ENCODE data around the gene KLHL17. TPM values are rescaled to one million over a fixed set of nuclear protein-coding genes. Genes with fewer than 3 reads are reported as not detected.
"Not testable (repeated sequence)": the region's sequence is repeated elsewhere in the genome, so short reads cannot be mapped to it uniquely, and the experiment has no call there.

The KLHL17 gene
- polyA plus RNA-seq, 3 donors = 7.7 to 14.0 (median 13.6) TPM

GRCh38 chr1:1003618-1004419, 43.4 kb downstream of the KLHL17 start:
- no peak for DNase-seq (ENCODE audit: extremely low read depth in 1 of 11, low read depth in 9 of 11, low spot score in 4 of 11)

- DNase-seq (ENCODE audit: extremely low read depth in 1 of 11, low read depth in 9 of 11, low spot score in 4 of 11) = no peak
Observed at GRCh38 chr1:1004420-1004779, 44.0 kb downstream of the KLHL17 start.

GRCh38 chr1:1004780-1005697, 44.7 kb downstream of the KLHL17 start:
- no peak for DNase-seq (ENCODE audit: extremely low read depth in 1 of 11, low read depth in 9 of 11, low spot score in 4 of 11)

- DNase-seq (ENCODE audit: extremely low read depth in 1 of 11, low read depth in 9 of 11, low spot score in 4 of 11) = no peak
Observed at GRCh38 chr1:1005774-1006304, 45.5 kb downstream of the KLHL17 start.

- no peak for DNase-seq (ENCODE audit: extremely low read depth in 1 of 11, low read depth in 9 of 11, low spot score in 4 of 11)
Observed at GRCh38 chr1:1006305-1007159, 46.1 kb downstream of the KLHL17 start.

GRCh38 chr1:1010131-1010530, 49.7 kb downstream of the KLHL17 start:
- DNase-seq (ENCODE audit: extremely low read depth in 1 of 11, low read depth in 9 of 11, low spot score in 4 of 11) = not testable (repeated sequence)

GRCh38 chr1:1011396-1011949, 51.1 kb downstream of the KLHL17 start:
- no peak for DNase-seq (ENCODE audit: extremely low read depth in 1 of 11, low read depth in 9 of 11, low spot score in 4 of 11)

- not testable (repeated sequence) for DNase-seq (ENCODE audit: extremely low read depth in 1 of 11, low read depth in 9 of 11, low spot score in 4 of 11)
Observed at GRCh38 chr1:1012736-1013104, 52.3 kb downstream of the KLHL17 start.

- DNase-seq (ENCODE audit: extremely low read depth in 1 of 11, low read depth in 9 of 11, low spot score in 4 of 11) = peak in 8 of 11 donors; percentile 77 to 87 (median 81)
Observed at GRCh38 chr1:1013105-1013921, 52.9 kb downstream of the KLHL17 start, which contains the start of gene ISG15. TSS of gene ISG15 (plus strand) at chr1:1013497. CDS start at chr1:1013574, 77 bp downstream.

GRCh38 chr1:1013922-1014648, 53.7 kb downstream of the KLHL17 start:
- no peak for DNase-seq (ENCODE audit: extremely low read depth in 1 of 11, low read depth in 9 of 11, low spot score in 4 of 11)

- no peak for DNase-seq (ENCODE audit: extremely low read depth in 1 of 11, low read depth in 9 of 11, low spot score in 4 of 11)
Observed at GRCh38 chr1:1014799-1015681, 54.7 kb downstream of the KLHL17 start.

Other genes starting within 250 kb of the KLHL17 start
- gene SAMD11, start 36.7 kb upstream of the KLHL17 start, polyA plus RNA-seq (ENCODE audit: insufficient read length in 3 of 3) = 10 to 100 TPM; 38.2 to 87.0 (median 80.7) TPM
- gene NOC2L, start 1.3 kb upstream of the KLHL17 start, polyA plus RNA-seq (ENCODE audit: insufficient read length in 3 of 3) = 10 to 100 TPM; 52.0 to 64.3 (median 64.2) TPM
- gene PLEKHN1, start 5.9 kb downstream of the KLHL17 start, polyA plus RNA-seq (ENCODE audit: insufficient read length in 3 of 3) = under 1 TPM; 0.20 to 0.47 (median 0.40) TPM
- gene PERM1, start 21.5 kb downstream of the KLHL17 start, polyA plus RNA-seq (ENCODE audit: insufficient read length in 3 of 3) = under 1 TPM in 2 of 3 donors, not detected in 1; 0.13 to 0.14 TPM
- gene HES4, start 39.5 kb downstream of the KLHL17 start, polyA plus RNA-seq (ENCODE audit: insufficient read length in 3 of 3) = 10 to 100 TPM; 17.3 to 50.1 (median 39.7) TPM
- gene ISG15, start 52.9 kb downstream of the KLHL17 start, polyA plus RNA-seq (ENCODE audit: insufficient read length in 3 of 3) = 10 to 100 TPM in 2 of 3 donors, 1 to 10 TPM in 1; 9.0 to 21.7 (median 15.5) TPM
- gene AGRN, start 59.5 kb downstream of the KLHL17 start, polyA plus RNA-seq (ENCODE audit: insufficient read length in 3 of 3) = 100 to 1,000 TPM; 188 to 295 (median 282) TPM
- gene RNF223, start 113.7 kb downstream of the KLHL17 start, polyA plus RNA-seq (ENCODE audit: insufficient read length in 3 of 3) = under 1 TPM; 0.30 to 0.82 (median 0.39) TPM
- 10 to 100 TPM in 2 of 3 donors, 1 to 10 TPM in 1; 6.4 to 20.1 (median 14.1) TPM for gene C1orf159, start 155.5 kb downstream of the KLHL17 start, polyA plus RNA-seq (ENCODE audit: insufficient read length in 3 of 3)
- gene TTLL10, start 213.3 kb downstream of the KLHL17 start, polyA plus RNA-seq (ENCODE audit: insufficient read length in 3 of 3) = under 1 TPM; 0.30 to 0.88 (median 0.50) TPM
- gene TNFRSF18, start 246.0 kb downstream of the KLHL17 start, polyA plus RNA-seq (ENCODE audit: insufficient read length in 3 of 3) = under 1 TPM; 0.20 to 0.80 (median 0.43) TPM

Measured in renal cortex interstitium (tissue), 11 donors.